ENCODE data around the gene VPS33A.

DNA sequence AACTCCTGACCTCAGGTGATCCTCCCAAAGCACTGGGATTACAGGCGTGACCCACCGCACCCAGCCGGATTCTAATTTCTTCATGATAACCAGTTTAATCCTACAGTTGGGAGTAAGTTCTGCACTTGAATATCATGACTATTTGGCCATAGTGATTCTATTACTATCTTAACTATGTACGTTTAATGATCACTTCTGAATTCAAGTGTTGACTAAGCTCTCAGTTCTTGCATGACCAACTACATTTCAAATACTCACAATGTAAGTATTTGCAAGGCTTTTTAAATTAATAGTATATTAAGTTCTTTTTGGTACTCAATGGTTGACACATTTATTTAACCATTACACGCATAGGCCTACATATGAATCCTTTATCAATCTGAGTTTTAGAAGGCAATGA is 17.4 kb upstream of the VPS33A start:
- TF ChIP-seq, protein P1, sequence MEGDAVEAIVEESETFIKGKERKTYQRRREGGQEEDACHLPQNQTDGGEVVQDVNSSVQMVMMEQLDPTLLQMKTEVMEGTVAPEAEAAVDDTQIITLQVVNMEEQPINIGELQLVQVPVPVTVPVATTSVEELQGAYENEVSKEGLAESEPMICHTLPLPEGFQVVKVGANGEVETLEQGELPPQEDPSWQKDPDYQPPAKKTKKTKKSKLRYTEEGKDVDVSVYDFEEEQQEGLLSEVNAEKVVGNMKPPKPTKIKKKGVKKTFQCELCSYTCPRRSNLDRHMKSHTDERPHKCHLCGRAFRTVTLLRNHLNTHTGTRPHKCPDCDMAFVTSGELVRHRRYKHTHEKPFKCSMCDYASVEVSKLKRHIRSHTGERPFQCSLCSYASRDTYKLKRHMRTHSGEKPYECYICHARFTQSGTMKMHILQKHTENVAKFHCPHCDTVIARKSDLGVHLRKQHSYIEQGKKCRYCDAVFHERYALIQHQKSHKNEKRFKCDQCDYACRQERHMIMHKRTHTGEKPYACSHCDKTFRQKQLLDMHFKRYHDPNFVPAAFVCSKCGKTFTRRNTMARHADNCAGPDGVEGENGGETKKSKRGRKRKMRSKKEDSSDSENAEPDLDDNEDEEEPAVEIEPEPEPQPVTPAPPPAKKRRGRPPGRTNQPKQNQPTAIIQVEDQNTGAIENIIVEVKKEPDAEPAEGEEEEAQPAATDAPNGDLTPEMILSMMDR (IDR thresholded peaks at IDR 0.05), result no peak
- TF ChIP-seq POLR2A (IDR thresholded peaks at IDR 0.05) (no peak), POLR2AphosphoS5 (IDR thresholded peaks at IDR 0.05) (no peak)
